CD4-positive, alpha-beta T cell (primary cell): ENCODE results near the gene SSRP1. TPM values are rescaled to one million over a fixed set of nuclear protein-coding genes. Genes with fewer than 3 reads are reported as not detected.

Experiments used
- ATAC-seq: fragments of 200-7000 bp; cut with Tn5 transposase; one replicate; pipeline ENCODE4 v1.10.0; 2022; ENCODE audit warnings: mild to moderate bottlenecking; ENCODE audit not compliant: poor library complexity
- CTCF ChIA-PET: fragments of 350-600 bp; sonication (Branson Sonifier 250); formaldehyde crosslinking; loops from one replicate; lab custom pipeline; 2021; ENCODE audit warnings: antibody characterized with exemption, inconsistent platforms; lab: Charles Lee
- POLR2A ChIA-PET: fragments of 350-600 bp; sonication (Branson Sonifier 250); formaldehyde crosslinking; loops from one replicate; lab custom pipeline; 2021; ENCODE audit warnings: antibody characterized with exemption, inconsistent platforms; lab: Charles Lee
- DNase-seq, 14 experiments: peaks; one replicate each; pipeline ENCODE4 v3.0.0-alpha.2; 2013 to 2020; ENCODE audit warnings: mixed read lengths in 2 of 14
- H3K27ac ChIP-seq, 2 donors: one replicate each; pipeline versions ENCODE4 v1.5.1 to v1.7.0; 2013; ENCODE audit warnings: low read length in 2 of 2, low read depth in 1 of 2, mild to moderate bottlenecking in 1 of 2
- H3K27me3 ChIP-seq, 2 experiments: 1 replicate in 1 of 2; 2 replicates in 1 of 2; pipeline versions ENCODE4 v1.6.1 to v1.7.0; 2013; ENCODE audit warnings: low read length in 2 of 2, control low read depth in 1 of 2, mild to moderate bottlenecking in 1 of 2, moderate library complexity in 1 of 2; ENCODE audit not compliant: insufficient read depth in 2 of 2, control insufficient read depth in 1 of 2
- H3K36me3 ChIP-seq: one replicate; pipeline ENCODE4 v1.6.1; 2013; ENCODE audit warnings: low read length, control low read depth; ENCODE audit not compliant: insufficient read depth
- H3K4me1 ChIP-seq: one replicate; pipeline ENCODE4 v1.6.1; 2013; ENCODE audit warnings: low read length, control low read depth; ENCODE audit not compliant: insufficient read depth
- H3K4me3 ChIP-seq: one replicate; pipeline ENCODE4 v1.5.1; 2013; ENCODE audit warnings: mild to moderate bottlenecking, low read length, moderate library complexity
- H3K9me3 ChIP-seq, 2 experiments: 1 replicate in 1 of 2; 2 replicates in 1 of 2; pipeline versions ENCODE4 v1.6.1 to v1.7.0; 2013; ENCODE audit warnings: low read length in 2 of 2, mild to moderate bottlenecking in 2 of 2, control low read depth in 1 of 2, moderate library complexity in 1 of 2; ENCODE audit not compliant: control insufficient read depth in 1 of 2, insufficient read depth in 1 of 2
- H3K27ac Mint-ChIP-seq: one replicate; pipeline ENCODE4 v1.8.0; 2020; ENCODE audit warnings: mixed read lengths
- H3K27me3 Mint-ChIP-seq: one replicate; pipeline ENCODE4 v1.8.0; 2021; ENCODE audit warnings: mixed read lengths
- H3K36me3 Mint-ChIP-seq: one replicate; pipeline ENCODE4 v1.8.0; 2021; ENCODE audit warnings: low read depth, mixed read lengths
- H3K4me1 Mint-ChIP-seq: one replicate; pipeline ENCODE4 v1.8.0; 2021; ENCODE audit warnings: low read depth, mixed read lengths
- H3K4me3 Mint-ChIP-seq: one replicate; pipeline ENCODE4 v1.8.0; 2020; ENCODE audit warnings: mild to moderate bottlenecking, mixed read lengths
- H3K9me3 Mint-ChIP-seq: one replicate; pipeline ENCODE4 v1.8.0; 2020; ENCODE audit warnings: mixed read lengths
- intact Hi-C, 2 experiments: fragments of 100-400 bp; cut with DNase I in 1 of 2; cut with micrococcal nuclease in 1 of 2; formaldehyde crosslinking; loops; one replicate each; pipeline versions ENCODE4 v1.15.1 to v1.9.0; 2023 to 2025; cut with DNase I, micrococcal nuclease
- total RNA-seq, 174 experiments: library from RNA in 2 of 174; stranded (reverse) in 2 of 174; gene quantifications; one replicate each; pipeline ENCODE4 v1.2.3 and lab custom pipeline; 2021 to 2026
- TF ChIP-seq, protein P1 (sequence below): fragments of 200-600 bp; IDR thresholded peaks from one replicate; pipeline ENCODE4 v1.8.0; 2022; ENCODE audit warnings: antibody characterized with exemption, mild to moderate bottlenecking

SSRP1 gene
- total RNA-seq, 2 experiments from 2014 or later: 36.7 to 41.2 TPM

DNA sequence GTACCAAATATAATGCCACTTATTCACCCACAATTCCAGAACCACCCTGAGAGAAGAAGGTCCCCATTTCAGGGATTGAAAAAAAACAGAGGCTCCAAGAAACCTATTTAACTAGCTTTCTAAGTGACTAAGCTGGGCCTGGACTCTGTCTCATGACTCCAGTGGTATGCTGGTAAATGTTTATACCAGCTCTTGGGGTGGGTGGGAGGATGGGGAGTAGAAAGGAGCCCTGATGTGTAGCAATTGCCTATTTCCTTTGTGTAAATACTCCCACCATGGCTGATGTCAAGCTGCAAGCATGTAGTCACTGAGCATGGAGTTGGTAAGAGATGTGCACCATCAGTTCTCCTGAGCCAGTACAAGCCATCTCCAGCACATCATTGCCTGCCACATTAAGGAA is 42.5 kb upstream of the SSRP1 start:
- no peak overlapping the region for H3K27ac Mint-ChIP-seq
- no peaks in the 10 kb centered on the region for H3K4me1 Mint-ChIP-seq
- CTCF ChIA-PET: no interaction called here
- DNase-seq (no peak), ATAC-seq (no peak)
- Histone ChIP-seq H3K9me3 (no peaks in the 10 kb centered on the region), H3K4me3 (no peak overlapping the region), H3K36me3 (no peaks in the 10 kb centered on the region), H3K27ac (no peak overlapping the region), H3K27me3 (no peaks in the 10 kb centered on the region), H3K4me1 (no peaks in the 10 kb centered on the region)
- POLR2A ChIA-PET: no interaction called here
- H3K4me3 Mint-ChIP-seq: no peak overlapping the region
- H3K27me3 Mint-ChIP-seq: peaks cover 28% of the 10 kb centered on the region
- no peaks in the 10 kb centered on the region for H3K36me3 Mint-ChIP-seq
- TF ChIP-seq, protein P1, sequence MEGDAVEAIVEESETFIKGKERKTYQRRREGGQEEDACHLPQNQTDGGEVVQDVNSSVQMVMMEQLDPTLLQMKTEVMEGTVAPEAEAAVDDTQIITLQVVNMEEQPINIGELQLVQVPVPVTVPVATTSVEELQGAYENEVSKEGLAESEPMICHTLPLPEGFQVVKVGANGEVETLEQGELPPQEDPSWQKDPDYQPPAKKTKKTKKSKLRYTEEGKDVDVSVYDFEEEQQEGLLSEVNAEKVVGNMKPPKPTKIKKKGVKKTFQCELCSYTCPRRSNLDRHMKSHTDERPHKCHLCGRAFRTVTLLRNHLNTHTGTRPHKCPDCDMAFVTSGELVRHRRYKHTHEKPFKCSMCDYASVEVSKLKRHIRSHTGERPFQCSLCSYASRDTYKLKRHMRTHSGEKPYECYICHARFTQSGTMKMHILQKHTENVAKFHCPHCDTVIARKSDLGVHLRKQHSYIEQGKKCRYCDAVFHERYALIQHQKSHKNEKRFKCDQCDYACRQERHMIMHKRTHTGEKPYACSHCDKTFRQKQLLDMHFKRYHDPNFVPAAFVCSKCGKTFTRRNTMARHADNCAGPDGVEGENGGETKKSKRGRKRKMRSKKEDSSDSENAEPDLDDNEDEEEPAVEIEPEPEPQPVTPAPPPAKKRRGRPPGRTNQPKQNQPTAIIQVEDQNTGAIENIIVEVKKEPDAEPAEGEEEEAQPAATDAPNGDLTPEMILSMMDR: no peak
- intact Hi-C loops: no loop called here
- no peaks in the 10 kb centered on the region for H3K9me3 Mint-ChIP-seq

DNA sequence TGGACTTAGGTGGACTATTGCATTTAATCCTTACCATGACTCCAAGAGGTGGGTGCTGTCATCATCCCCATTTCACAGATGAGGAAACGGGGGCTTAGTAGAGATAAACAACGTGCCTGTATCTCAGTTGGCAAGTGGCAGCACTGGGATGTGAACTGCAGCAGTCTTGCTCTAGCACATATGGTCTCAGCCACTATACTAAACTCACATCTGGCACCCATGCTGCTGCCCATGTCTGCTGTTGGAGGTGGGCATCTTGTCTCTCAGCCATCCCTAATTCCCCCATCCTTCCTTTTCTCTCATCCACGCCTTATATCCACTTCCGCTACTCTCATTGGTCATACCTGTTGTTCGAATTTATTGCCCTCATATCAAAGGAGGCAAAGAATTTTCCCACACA is 41.4 kb upstream of the SSRP1 start:
- no peaks in the 10 kb centered on the region for H3K36me3 Mint-ChIP-seq
- Histone ChIP-seq H3K27me3 (no peaks in the 10 kb centered on the region), H3K36me3 (no peaks in the 10 kb centered on the region), H3K4me3 (no peak overlapping the region), H3K4me1 (no peaks in the 10 kb centered on the region), H3K9me3 (no peaks in the 10 kb centered on the region), H3K27ac (no peak overlapping the region)
- H3K4me3 Mint-ChIP-seq: no peak overlapping the region
- H3K27me3 Mint-ChIP-seq: peaks cover 22% of the 10 kb centered on the region
- TF ChIP-seq, protein P1: no peak
- ATAC-seq (no peak), DNase-seq (no peak)
- no peak overlapping the region for H3K27ac Mint-ChIP-seq
- POLR2A ChIA-PET: no interaction called here
- no peaks in the 10 kb centered on the region for H3K4me1 Mint-ChIP-seq
- intact Hi-C loops: no loop called here
- no peaks in the 10 kb centered on the region for H3K9me3 Mint-ChIP-seq
- CTCF ChIA-PET: no interaction called here

DNA sequence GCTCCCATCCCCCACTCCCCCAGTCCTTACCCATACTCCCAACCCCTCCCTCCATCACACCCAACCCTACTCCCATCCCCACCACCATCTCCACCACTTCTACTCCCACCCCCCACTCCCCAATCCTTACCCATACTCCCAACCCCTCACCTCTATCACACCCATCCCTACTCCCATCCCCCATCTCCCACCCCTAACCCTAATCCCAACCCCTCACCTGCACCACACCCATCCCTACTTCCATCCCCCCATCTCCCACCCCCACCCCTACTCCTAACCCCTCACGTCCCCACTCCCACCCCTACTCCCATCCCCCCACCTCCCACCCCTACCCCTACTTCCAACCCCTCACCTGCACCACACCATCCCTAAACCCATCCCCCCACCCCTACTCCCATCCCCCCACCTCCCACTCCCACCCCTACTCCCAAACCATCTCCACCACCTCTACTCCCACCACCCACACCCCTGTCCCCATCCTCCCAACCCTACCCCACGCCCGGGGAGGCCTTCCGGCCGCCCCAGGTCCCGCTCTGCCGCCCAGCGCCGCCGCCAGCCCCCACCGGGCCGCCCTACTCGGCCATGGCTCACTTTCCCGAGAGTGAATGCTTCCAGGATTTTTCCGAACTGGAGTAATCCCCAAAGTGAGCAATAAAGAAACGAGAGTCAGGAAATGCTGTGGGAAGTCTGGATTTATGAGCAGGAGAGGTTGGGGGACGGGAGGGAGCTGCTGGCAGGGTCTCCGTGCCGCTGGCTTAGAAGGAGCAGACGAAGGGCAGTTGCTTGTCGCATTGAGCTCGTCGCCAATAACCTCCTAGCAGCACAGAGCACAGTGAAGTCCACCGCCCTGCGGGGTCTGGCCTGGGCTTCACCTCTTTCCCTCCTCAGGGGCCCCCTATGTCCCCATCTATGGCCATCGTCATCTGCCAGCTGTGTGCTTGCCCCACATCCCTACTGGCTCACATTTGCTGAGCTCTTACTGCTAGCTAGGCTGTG is 40.7 kb upstream of the SSRP1 start:
- Histone ChIP-seq H3K36me3 (no peaks in the 10 kb centered on the region), H3K4me3 (no peak overlapping the region), H3K9me3 (no peaks in the 10 kb centered on the region), H3K4me1 (no peaks in the 10 kb centered on the region), H3K27me3 (no peaks in the 10 kb centered on the region), H3K27ac (no peak overlapping the region)
- DNase-seq (no peak), ATAC-seq (no peak)
- TF ChIP-seq, protein P1: no peak
- H3K9me3 Mint-ChIP-seq: no peaks in the 10 kb centered on the region
- H3K27me3 Mint-ChIP-seq: peaks cover 21% of the 10 kb centered on the region
- H3K4me1 Mint-ChIP-seq: no peaks in the 10 kb centered on the region
- H3K27ac Mint-ChIP-seq: no peak overlapping the region
- no peaks in the 10 kb centered on the region for H3K36me3 Mint-ChIP-seq
- ChIA-PET POLR2A (no interaction called here), CTCF (no interaction called here)
- H3K4me3 Mint-ChIP-seq: no peak overlapping the region
- intact Hi-C loops: no loop called here
